ENCODE data around the gene PLAGL2.
"Not testable (repeated sequence)": the region's sequence is repeated elsewhere in the genome, so short reads cannot be mapped to it uniquely, and the experiment has no call there.

PLAGL2 gene

GRCh38 chr20:32203356-32204204 lies 4.0 kb downstream of the PLAGL2 start:
- DNase-seq: no peak

DNA sequence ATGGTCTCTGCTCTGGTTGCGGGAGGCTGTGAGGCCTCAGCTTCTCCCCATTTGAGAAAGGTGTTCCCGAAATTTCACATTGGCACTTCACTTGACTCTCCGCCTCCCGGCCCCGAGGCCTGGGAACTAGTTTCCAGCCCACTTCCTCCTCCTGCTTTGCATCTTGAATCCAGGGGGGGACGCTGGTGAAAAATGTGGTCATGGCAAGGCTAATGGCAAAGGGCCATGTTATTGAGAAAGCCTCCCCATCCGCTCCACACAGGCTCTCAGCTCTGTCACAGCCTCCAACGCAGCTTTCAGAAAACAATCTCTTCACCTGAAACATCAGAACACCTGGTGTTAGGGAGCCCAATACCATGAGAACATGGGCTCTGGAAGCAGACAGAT lies 5.6 kb downstream of the PLAGL2 start:
- DNase-seq: no peak

GRCh38 chr20:32201296-32201976 lies 6.1 kb downstream of the PLAGL2 start:
- no peak for DNase-seq

- no peak for DNase-seq
Observed at GRCh38 chr20:32199006-32199405, 8.5 kb downstream of the PLAGL2 start.

- DNase-seq: not testable (repeated sequence)
Observed at GRCh38 chr20:32197136-32197535, 10.4 kb downstream of the PLAGL2 start.

- not testable (repeated sequence) for DNase-seq
Observed at GRCh38 chr20:32196613-32197012, 10.9 kb downstream of the PLAGL2 start.

DNA sequence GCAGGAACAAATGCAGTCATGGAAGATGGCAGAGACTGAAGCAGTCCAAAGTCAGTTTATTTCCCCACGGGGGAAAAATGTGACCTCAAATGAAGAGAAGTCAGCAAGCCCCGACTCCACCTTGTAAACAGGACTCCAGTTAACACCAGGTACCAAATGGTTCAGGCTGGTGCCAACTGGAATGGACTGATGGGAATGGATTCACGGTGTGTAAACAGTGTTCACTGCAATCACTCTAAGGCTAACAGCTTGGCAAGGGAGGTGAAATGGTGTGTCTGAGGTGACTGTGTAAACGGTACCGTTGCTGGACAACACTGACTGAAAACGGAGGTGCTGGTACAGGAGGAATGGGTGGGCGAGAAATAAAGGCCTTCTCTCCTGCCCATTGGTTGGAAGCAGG lies 12.0 kb downstream of the PLAGL2 start:
- no peak for DNase-seq

- DNase-seq: no peak
Observed at GRCh38 chr20:32193996-32194395, 13.5 kb downstream of the PLAGL2 start.

- not testable (repeated sequence) for DNase-seq
Observed at GRCh38 chr20:32193336-32193735, 14.2 kb downstream of the PLAGL2 start.

GRCh38 chr20:32192698-32193097 lies 14.8 kb downstream of the PLAGL2 start:
- no peak for DNase-seq

DNA sequence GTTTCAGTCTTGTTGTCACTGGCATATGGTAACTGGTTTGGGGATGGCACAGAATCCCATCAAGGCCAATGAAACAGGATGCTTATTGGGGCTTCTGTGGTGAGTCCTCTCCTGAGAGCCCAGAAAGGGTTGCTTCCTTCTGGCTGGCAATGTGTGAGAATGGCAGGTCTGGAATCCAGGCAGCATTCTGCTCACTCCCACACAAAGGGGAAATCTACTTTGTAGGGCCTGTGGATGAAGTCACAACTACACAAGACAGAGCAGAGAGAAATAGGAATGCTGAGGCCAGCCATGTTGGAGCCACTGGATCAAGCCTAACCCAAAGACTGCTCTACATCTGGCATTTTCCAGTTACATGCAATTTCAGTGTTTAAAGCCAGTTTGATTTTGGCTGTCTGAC lies 15.7 kb downstream of the PLAGL2 start:
- no peak for DNase-seq

GRCh38 chr20:32191422-32191821 lies 16.1 kb downstream of the PLAGL2 start:
- no peak for DNase-seq

DNA sequence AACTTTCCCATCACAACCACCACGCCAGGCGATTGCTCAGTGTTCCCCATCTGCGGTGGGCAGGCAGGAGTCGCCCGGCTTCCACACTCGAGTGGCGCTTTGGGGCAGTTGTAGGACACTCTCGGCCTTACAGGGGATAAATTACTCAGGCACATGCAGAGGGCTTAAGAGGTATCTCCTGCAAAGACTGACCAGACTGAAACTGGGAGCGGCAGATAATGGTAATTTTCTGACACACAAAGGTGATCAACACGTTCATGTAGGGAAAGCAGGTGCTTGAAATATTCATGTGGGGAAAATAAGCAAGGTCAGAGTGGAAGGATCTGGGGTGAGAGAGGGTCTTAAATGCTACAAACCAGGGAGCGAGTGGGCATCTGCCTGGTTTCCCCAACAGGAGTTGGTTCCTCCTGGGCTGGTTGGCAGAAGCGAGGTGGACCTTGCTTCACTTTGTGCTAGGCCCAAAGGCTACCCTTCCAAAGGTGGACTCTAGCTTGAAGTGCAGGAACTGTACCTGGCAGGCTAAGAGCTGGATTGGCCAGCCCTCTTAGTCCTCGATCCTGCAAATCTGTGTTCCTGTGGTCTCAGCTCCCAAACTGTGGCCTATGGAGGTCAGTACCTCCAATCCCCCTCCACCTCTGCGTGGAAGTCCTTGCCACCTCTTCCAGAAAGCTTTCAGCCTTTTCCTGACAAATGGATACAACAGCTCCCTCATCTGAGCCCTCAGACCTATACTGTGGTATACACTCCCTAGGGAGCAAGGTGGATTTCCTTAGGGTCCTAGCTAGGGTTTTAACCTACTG lies 16.7 kb downstream of the PLAGL2 start:
- no peak for DNase-seq

GRCh38 chr20:32189691-32190615 lies 17.6 kb downstream of the PLAGL2 start:
- peak; percentile 75 for DNase-seq

DNA sequence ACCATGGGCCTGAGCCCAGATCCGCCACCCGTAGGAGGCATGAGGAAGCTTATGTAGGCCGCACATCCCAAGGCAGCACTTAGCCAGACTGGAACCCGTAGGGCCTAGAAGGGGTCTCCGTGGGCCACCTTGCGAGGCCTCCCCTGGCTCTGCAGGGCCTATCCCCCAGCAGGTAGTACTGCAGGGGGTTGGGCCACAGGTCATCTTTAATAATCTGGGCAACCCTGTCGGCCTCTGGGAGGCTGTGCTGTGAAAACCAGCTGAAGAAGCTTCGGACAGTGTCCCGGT lies 18.5 kb downstream of the PLAGL2 start:
- no peak for DNase-seq

DNA sequence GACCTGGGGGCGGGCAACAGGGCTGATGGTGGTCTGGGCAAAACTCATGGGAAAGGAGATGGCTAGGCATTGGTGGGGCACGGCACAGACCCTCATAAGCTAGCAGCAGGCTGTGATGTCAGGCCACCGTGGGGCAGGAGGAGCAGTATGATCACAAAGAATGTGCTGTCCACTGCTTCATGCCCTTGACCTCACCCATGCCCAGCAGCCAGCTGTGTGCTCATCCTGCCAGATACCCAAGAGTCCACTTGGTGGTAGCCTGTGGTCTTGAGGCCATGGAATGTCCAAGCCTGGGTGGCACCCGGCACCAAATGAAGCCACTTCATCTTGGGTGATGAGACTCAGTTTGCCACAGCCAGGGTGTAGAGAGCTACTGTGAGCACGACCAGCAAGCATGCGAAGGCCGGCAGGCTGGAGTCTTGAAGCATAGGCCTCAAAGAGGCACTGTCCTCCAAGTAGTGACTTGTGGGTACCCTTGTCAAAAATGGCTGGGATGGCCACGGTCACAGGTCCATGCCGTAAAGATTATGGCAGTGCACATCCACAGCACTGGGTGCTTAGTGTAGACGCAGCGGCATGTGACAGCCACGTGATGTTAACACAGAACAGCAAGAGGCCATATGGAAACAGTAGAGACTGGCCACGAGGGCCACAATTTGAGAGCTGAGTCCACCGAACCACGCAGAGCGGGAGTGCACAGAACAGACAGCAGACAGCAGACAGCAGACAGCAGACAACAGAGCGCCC lies 19.0 kb downstream of the PLAGL2 start:
- DNase-seq: no peak

DNA sequence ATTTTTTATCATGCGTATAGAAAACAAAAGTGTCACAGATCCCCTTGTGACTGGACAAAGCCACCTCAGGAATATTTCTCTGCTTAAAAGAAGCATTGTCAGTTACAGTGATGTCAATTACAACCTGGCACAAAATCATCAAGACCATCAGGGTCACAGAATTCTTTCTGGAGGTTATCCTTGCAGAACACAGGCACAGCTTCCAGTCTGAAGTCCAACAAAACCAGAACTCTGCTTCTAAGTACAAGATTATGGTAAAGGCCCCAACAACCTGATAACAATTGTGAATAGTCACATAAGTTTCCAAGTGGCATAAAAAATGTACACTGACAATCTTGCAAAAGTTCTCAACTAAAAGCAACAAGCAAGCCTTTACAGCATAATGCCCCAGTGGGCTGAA lies 21.0 kb downstream of the PLAGL2 start:
- no peak for DNase-seq

- DNase-seq: peak; percentile 1
Observed at GRCh38 chr20:32184961-32185603, 22.5 kb downstream of the PLAGL2 start.

GRCh38 chr20:32183947-32184635 lies 23.5 kb downstream of the PLAGL2 start:
- DNase-seq: no peak

DNA sequence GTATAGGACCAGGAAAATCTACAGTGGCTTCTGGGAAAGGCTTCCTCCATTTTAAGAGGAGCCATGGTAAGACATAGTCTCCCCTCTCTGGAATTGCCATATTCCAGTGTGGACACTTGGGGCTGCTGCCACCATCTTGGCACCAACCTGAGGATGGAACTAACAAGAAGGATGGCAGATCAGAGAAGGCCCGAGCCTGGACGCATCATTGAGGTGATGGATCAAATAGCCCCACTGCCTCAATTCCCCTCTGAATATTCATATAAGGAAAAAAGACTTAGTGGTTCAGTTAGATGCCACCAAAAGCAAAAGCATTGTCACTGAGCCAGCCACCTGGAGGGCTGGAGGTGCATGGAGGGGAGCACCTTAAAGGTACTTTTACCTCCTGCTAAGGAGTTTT lies 25.9 kb downstream of the PLAGL2 start:
- no peak for DNase-seq

- DNase-seq: no peak
Observed at GRCh38 chr20:32179934-32180333, 27.6 kb downstream of the PLAGL2 start.

Data from right hindlimb (tissue), 1 donor.